Bronchial epithelial cell (primary cell): ENCODE measurements around the gene PCED1A. TPM values are rescaled to one million over a fixed set of nuclear protein-coding genes. Genes with fewer than 3 reads are reported as not detected.

Source experiments
- DNase-seq: peaks from one replicate; pipeline ENCODE4 v3.0.0-alpha.2; 2010; ENCODE audit warnings: low read depth
- FAIRE-seq: peaks from 2 replicates; lab custom pipeline; 2011; peaks lifted over from hg19 to GRCh38; lab: Jason Lieb, UNC
- H3K27me3 ChIP-seq: 2 replicates; pipeline ENCODE4 v1.5.1; 2011; ENCODE audit warnings: low read length; ENCODE audit not compliant: control insufficient read depth, insufficient read depth
- H3K36me3 ChIP-seq: 2 replicates; pipeline ENCODE4 v1.5.1; 2011; ENCODE audit warnings: low read length; ENCODE audit not compliant: control insufficient read depth, insufficient read depth
- H3K4me3 ChIP-seq: 2 replicates; pipeline ENCODE4 v1.5.1; 2011; ENCODE audit warnings: mild to moderate bottlenecking, low read depth, low read length, control low read depth
- total RNA-seq: library from RNA; depleted of rRNA; stranded (reverse); fragments of >200 nt; gene quantifications from 2 replicates; pipeline ENCODE4 v1.2.1, GENCODE V29; 2014
- TF ChIP-seq, protein P1 (sequence below): IDR thresholded peaks from 2 replicates; pipeline ENCODE4 v1.5.1; 2011; ENCODE audit warnings: mild to moderate bottlenecking, moderate library complexity, low read length, control low read depth, inconsistent platforms; ENCODE audit not compliant: insufficient read depth, severe bottlenecking

Gene PCED1A
- total RNA-seq, 1 donor from 2014 or later, result 17.9 TPM

DNA sequence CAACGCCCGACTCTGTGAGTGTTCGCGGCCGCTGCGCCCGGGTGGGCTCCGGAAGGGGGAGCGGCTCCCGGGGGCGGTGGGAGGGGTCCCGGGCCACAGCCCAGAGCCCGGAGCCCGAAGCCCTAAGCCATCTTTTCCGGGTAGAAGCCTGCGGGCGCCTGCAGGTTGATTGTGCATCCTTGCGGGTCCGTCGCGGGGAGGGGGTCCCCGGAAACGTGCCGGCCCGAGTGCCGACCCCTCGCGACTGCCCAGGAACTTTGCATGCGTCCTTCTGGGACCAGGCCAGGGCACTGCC, 33.2 kb upstream of the PCED1A start:
- peak overlapping the region; percentile 61 for H3K4me3 ChIP-seq
- no peak for FAIRE-seq
- TF ChIP-seq, protein P1, sequence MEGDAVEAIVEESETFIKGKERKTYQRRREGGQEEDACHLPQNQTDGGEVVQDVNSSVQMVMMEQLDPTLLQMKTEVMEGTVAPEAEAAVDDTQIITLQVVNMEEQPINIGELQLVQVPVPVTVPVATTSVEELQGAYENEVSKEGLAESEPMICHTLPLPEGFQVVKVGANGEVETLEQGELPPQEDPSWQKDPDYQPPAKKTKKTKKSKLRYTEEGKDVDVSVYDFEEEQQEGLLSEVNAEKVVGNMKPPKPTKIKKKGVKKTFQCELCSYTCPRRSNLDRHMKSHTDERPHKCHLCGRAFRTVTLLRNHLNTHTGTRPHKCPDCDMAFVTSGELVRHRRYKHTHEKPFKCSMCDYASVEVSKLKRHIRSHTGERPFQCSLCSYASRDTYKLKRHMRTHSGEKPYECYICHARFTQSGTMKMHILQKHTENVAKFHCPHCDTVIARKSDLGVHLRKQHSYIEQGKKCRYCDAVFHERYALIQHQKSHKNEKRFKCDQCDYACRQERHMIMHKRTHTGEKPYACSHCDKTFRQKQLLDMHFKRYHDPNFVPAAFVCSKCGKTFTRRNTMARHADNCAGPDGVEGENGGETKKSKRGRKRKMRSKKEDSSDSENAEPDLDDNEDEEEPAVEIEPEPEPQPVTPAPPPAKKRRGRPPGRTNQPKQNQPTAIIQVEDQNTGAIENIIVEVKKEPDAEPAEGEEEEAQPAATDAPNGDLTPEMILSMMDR, result no peak
- no peaks in the 10 kb centered on the region for H3K36me3 ChIP-seq
- no peaks in the 10 kb centered on the region for H3K27me3 ChIP-seq
- DNase-seq, result no peak

DNA sequence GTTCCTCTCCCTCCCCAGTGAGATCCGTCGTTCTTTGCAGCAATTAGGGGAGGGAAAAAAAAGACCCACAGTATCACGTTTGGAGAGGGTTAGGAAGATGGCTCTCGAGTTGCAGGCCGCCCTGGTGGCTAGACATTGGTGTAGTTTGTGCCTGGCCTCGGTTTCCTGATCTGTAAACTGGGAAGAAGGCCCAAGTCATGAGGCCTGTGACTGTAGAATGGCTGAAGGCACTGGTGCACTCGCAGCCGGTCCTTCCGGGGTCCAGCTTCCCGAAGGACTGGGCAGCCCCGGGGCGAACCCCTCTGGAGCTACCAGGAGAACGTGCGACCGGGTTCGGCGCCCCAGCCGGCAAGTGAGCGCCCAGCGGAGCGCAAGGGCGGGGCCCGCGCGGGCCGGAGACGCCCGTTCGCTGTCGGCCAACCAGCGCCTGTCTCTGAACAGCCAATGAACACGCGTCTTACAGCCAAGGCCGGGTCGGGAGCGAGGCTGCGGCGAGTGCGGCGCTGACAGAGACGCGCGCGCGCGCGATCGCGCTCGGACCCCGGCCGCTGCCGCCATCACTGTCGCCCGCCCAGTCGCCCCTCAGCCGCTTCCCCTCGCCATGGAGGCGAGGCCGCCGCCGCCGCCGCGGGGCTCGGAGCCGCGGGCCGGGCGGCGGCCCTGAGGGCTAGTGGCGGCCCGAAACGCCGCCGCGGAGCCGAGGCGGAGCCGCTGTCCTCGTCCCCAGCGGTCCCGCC, 32.7 kb upstream of the PCED1A start, which contains the start of gene PTPRA:
Gene PTPRA (plus strand): TSS at position 472 of the 737 bp plus-strand sequence. CDS start 90,797 bp downstream, outside the sequence.
- no peak for FAIRE-seq
- DNase-seq, result peak; percentile 74
- peak within 1 kb of the TSS; percentile 61 for H3K4me3 ChIP-seq
- TF ChIP-seq, protein P1, result no peak
- H3K27me3 ChIP-seq, result no peaks in the 10 kb centered on the region
- no peaks in the 10 kb centered on the region for H3K36me3 ChIP-seq

DNA sequence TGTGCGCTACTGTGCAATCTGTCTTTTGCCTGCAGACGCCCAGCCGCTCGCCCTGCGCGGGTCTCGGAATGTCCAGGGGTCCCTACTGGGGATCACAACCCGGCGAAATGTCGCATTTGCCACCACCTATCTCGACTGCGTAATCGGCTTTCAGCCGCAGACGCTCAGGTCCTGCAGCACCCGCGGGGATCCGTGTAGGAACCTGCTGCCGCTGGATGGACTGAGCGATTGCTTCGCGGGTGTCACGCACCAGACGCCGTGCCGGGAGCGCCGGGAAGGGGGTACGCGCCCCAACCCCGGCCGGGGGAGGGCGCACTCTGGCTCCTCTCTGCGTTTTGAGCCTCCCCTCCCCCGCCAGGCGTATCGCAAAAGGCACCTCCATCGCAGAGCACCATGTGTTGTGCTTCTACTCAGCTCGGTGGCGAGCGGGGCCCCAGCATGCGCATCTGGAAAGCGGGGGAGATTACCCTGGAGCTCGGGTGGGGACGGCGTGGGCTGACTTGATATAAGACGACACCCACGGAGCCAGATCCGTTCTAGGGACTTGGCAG, 32.1 kb upstream of the PCED1A start:
- TF ChIP-seq, protein P1, result peak; percentile 69
- DNase-seq (peak; percentile 43), FAIRE-seq (no peak)
- Histone ChIP-seq H3K4me3 (peak overlapping the region; percentile 61), H3K27me3 (no peaks in the 10 kb centered on the region), H3K36me3 (no peaks in the 10 kb centered on the region)

DNA sequence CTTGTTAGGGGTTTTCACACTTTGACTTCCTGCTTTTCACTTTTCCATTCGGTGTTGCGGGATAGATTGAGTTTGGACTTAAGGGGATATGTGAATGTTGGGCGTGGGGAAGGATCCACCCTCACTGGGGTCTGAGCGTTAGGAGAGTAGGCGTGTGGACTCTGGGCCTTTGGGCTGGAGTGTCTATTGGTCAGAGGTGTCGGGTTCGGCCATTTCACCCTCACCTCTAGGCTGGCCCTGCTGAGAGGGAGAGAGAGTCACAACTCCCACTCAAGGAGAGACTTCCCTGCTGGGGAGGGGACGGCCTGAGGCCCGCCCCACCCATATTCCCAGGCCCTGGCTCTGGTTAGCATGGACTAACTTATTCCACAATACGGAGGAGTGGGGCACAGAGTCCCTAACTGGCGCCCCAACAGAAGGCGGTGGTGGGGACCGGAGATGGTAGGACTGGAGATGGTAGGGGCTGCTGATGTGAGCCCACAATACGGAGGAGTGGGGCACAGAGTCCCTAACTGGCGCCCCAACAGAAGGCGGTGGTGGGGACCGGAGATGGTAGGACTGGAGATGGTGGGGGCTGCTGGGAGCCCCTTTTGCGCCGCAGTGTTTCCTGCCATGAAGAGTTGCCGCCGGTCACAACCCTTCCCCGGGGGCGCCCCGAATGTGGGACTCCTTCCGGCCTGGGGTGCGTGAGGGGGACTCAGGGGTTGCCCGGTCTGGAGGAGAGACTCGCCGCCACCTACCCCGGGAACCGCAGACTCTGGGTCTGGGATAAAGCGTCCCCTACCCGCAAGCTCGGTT, 31.4 kb upstream of the PCED1A start:
- FAIRE-seq (no peak), DNase-seq (no peak)
- Histone ChIP-seq H3K27me3 (no peaks in the 10 kb centered on the region), H3K4me3 (peak overlapping the region; percentile 61), H3K36me3 (no peaks in the 10 kb centered on the region)
- TF ChIP-seq, protein P1, result no peak

DNA sequence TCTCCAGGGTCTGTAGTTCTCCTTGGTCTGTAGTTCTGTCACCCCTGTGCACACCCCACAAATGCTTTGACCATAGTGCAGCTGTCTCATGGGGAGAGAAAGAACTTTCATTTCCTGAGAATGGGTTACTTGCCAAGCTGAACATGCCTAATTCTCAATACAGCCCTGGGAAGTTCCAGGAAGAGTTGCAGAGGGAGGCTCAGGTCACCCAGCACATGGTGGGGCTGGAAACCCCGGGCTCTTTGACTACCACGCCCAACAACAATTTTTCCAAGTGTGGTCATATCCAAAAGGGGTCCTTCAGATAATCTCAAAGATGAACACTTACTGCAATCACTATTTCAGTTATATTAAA, 30.6 kb upstream of the PCED1A start:
- H3K36me3 ChIP-seq, result peaks cover 1% of the 10 kb centered on the region
- FAIRE-seq (no peak), DNase-seq (no peak)
- TF ChIP-seq, protein P1, result no peak
- H3K27me3 ChIP-seq, result no peaks in the 10 kb centered on the region
- H3K4me3 ChIP-seq, result no peak overlapping the region
